GM12875 (cell line): ENCODE measurements around the gene PLEKHN1.
A peak's percentile ranks its signal among the peaks of the same experiment; 100 is the strongest.

Source experiments
- H3K4me3 ChIP-seq: one replicate; pipeline ENCODE4 v1.5.1; 2011; ENCODE audit warnings: low read depth, low read length, control low read depth
- CTCF ChIP-seq: IDR thresholded peaks from 2 replicates; pipeline ENCODE4 v1.5.1; 2011; ENCODE audit warnings: low read depth, mild to moderate bottlenecking, control low read depth, inconsistent platforms, low read length, moderate library complexity, borderline replicate concordance; ENCODE audit not compliant: insufficient read depth

PLEKHN1 gene

GRCh38 chr1:966135-966703, at the start of gene PLEKHN1:
PLEKHN1 (plus strand) TSS chr1:966482; CDS start chr1:966532, 50 bp downstream.
- peak within 1 kb of the TSS; percentile 36 for H3K4me3 ChIP-seq
- TF ChIP-seq CTCF, result no peak

GRCh38 chr1:917076-917459, 49.2 kb upstream of the PLEKHN1 start:
- H3K4me3 ChIP-seq, result no peak overlapping the region
- no peak for TF ChIP-seq CTCF

- TF ChIP-seq CTCF, result no peak
- no peak overlapping the region for H3K4me3 ChIP-seq
Measured at GRCh38 chr1:917466-918091, 48.7 kb upstream of the PLEKHN1 start.

GRCh38 chr1:918353-918752, 47.9 kb upstream of the PLEKHN1 start:
- no peak for TF ChIP-seq CTCF
- H3K4me3 ChIP-seq, result no peak overlapping the region

- H3K4me3 ChIP-seq, result no peak overlapping the region
- TF ChIP-seq CTCF, result no peak
Measured at GRCh38 chr1:918843-919242, 47.4 kb upstream of the PLEKHN1 start.

GRCh38 chr1:919271-919872, 46.9 kb upstream of the PLEKHN1 start:
- TF ChIP-seq CTCF, result no peak
- no peak overlapping the region for H3K4me3 ChIP-seq

GRCh38 chr1:920010-920409, 46.3 kb upstream of the PLEKHN1 start:
- TF ChIP-seq CTCF, result no peak
- no peak overlapping the region for H3K4me3 ChIP-seq
